HEK293T (cell line): ENCODE data around the gene PXMP4.

ENCODE experiments used
- CTCF ChIA-PET: fragments of 350-600 bp; formaldehyde crosslinking; extraction: SDS; loops from one replicate; lab custom pipeline; 2021; ENCODE audit warnings: antibody characterized with exemption, inconsistent platforms; lab: Yijun Ruan, JAX
- POLR2A ChIA-PET: fragments of 350-600 bp; formaldehyde crosslinking; extraction: SDS; loops from one replicate; lab custom pipeline; 2020; ENCODE audit warnings: antibody characterized with exemption, inconsistent platforms; lab: Yijun Ruan, JAX
- DNase-seq: peaks from one replicate; pipeline ENCODE4 v3.0.0; 2012; ENCODE audit warnings: mixed read lengths; ENCODE audit errors: extremely low spot score
- ARNT ChIP-seq: fragments of 450-650 bp; IDR thresholded peaks from 2 replicates; pipeline ENCODE4 v1.6.1; 2017; ENCODE audit warnings: mild to moderate bottlenecking
- BHLHE40 ChIP-seq: fragments of 450-650 bp; IDR thresholded peaks from 2 replicates; pipeline ENCODE4 v1.6.1; 2016; ENCODE audit warnings: mild to moderate bottlenecking, moderate library complexity, borderline replicate concordance
- CTBP1 ChIP-seq: fragments of 450-650 bp; IDR thresholded peaks from 2 replicates; pipeline ENCODE4 v1.6.1; 2016; ENCODE audit warnings: borderline replicate concordance
- ELF4 ChIP-seq: fragments of 450-650 bp; IDR thresholded peaks from 2 replicates; pipeline ENCODE4 v1.6.1; 2017; ENCODE audit warnings: antibody characterized with exemption
- FOXA1 ChIP-seq: fragments of 450-650 bp; IDR thresholded peaks from 2 replicates; pipeline ENCODE4 v1.6.1; 2016; ENCODE audit warnings: mild to moderate bottlenecking
- FOXK2 ChIP-seq: fragments of 450-650 bp; IDR thresholded peaks from 2 replicates; pipeline ENCODE4 v1.6.1; 2016; ENCODE audit warnings: mild to moderate bottlenecking
- FOXM1 ChIP-seq: fragments of 450-650 bp; IDR thresholded peaks from 2 replicates; pipeline ENCODE4 v1.6.1; 2017; ENCODE audit warnings: mild to moderate bottlenecking, borderline replicate concordance
- HDGF ChIP-seq: fragments of 450-650 bp; IDR thresholded peaks from 2 replicates; pipeline ENCODE4 v1.6.1; 2017; ENCODE audit warnings: antibody characterized with exemption, borderline replicate concordance
- L3MBTL2 ChIP-seq: fragments of 450-650 bp; conservative IDR thresholded peaks from 2 replicates; pipeline ENCODE4 v1.6.1; 2016; ENCODE audit warnings: mild to moderate bottlenecking
- LEF1 ChIP-seq: fragments of 450-650 bp; IDR thresholded peaks from 2 replicates; pipeline ENCODE4 v1.6.1; 2017; ENCODE audit warnings: mild to moderate bottlenecking, borderline replicate concordance
- NFRKB ChIP-seq: fragments of 450-650 bp; IDR thresholded peaks from 2 replicates; pipeline ENCODE4 v1.6.1; 2016; ENCODE audit warnings: mild to moderate bottlenecking, moderate library complexity
- PKNOX1 ChIP-seq: fragments of 450-650 bp; IDR thresholded peaks from 2 replicates; pipeline ENCODE4 v1.6.1; 2016
- SP1 ChIP-seq: fragments of 450-650 bp; IDR thresholded peaks from 2 replicates; pipeline ENCODE4 v1.6.1; 2017
- SUZ12 ChIP-seq: fragments of 450-650 bp; IDR thresholded peaks from 2 replicates; pipeline ENCODE4 v1.6.1; 2016; ENCODE audit warnings: mild to moderate bottlenecking
- TARDBP ChIP-seq: fragments of 450-650 bp; IDR thresholded peaks from 2 replicates; pipeline ENCODE4 v1.6.1; 2016
- ZNF384 ChIP-seq: fragments of 450-650 bp; IDR thresholded peaks from 2 replicates; pipeline ENCODE4 v1.6.1; 2016

The PXMP4 gene

GRCh38 chr20:33654680-33655161, 65.4 kb downstream of the PXMP4 start:
- ChIA-PET CTCF (no interaction called here), POLR2A (interaction anchor here (3.1 kb wide), 1 partner anchor 9 kb away, joined by 23 read pairs; the partner anchor contains the start of gene C20orf144)
- no peak for DNase-seq
- TF ChIP-seq FOXM1: no peak
- TF ChIP-seq ZNF384: no peak
- TF ChIP-seq FOXA1: no peak
- TF ChIP-seq SP1: no peak
- no peak for TF ChIP-seq PKNOX1
- TF ChIP-seq L3MBTL2: no peak
- no peak for TF ChIP-seq ARNT
- TF ChIP-seq LEF1: no peak
- TF ChIP-seq SUZ12: no peak
- no peak for TF ChIP-seq FOXK2
- no peak for TF ChIP-seq NFRKB
- no peak for TF ChIP-seq TARDBP
- TF ChIP-seq HDGF: no peak
- no peak for TF ChIP-seq ELF4

GRCh38 chr20:33653900-33654596, 66.1 kb downstream of the PXMP4 start:
- ChIA-PET CTCF (interaction anchor here (0.9 to 1.0 kb wide), 4 partner anchors 9 to 138 kb away, joined by 3 to 5 read pairs (median 4); no protein-coding TSS in a partner anchor), POLR2A (interaction anchor here (0.6 to 3.1 kb wide), 3 partner anchors 10 to 139 kb away, joined by 3 to 23 read pairs (median 3); partner anchors contain the start of gene C20orf144)
- no peak for DNase-seq
- no peak for TF ChIP-seq ZNF384
- no peak for TF ChIP-seq FOXA1
- TF ChIP-seq LEF1: no peak
- no peak for TF ChIP-seq NFRKB
- no peak for TF ChIP-seq TARDBP
- no peak for TF ChIP-seq HDGF
- no peak for TF ChIP-seq FOXM1
- TF ChIP-seq BHLHE40: no peak
- TF ChIP-seq PKNOX1: no peak
- TF ChIP-seq FOXK2: no peak
- TF ChIP-seq ELF4: no peak
- no peak for TF ChIP-seq CTBP1

- CTCF ChIA-PET: interaction anchor here (0.9 to 1.4 kb wide), 5 partner anchors 9 to 196 kb away, joined by 3 to 5 read pairs (median 4); no protein-coding TSS in a partner anchor
- TF ChIP-seq HDGF (no peak), LEF1 (no peak), ARNT (no peak), SP1 (no peak), ELF4 (no peak), CTBP1 (no peak), PKNOX1 (no peak), FOXM1 (no peak), SUZ12 (no peak), TARDBP (no peak), BHLHE40 (no peak), FOXA1 (no peak), ZNF384 (no peak), L3MBTL2 (no peak), FOXK2 (no peak), NFRKB (no peak)
- peak; percentile 82 for DNase-seq
- POLR2A ChIA-PET: interaction anchor here (0.6 to 3.1 kb wide), 4 partner anchors 11 to 196 kb away, joined by 3 to 23 read pairs (median 3); partner anchors contain the start of gene C20orf144
Measured at GRCh38 chr20:33653218-33653899, 66.8 kb downstream of the PXMP4 start.
